ENCODE results near the gene C11orf21. TPM values are rescaled to one million over a fixed set of nuclear protein-coding genes. Genes with fewer than 3 reads are reported as not detected.

The C11orf21 gene
- total and polyA plus RNA-seq, 2 donors (not counting 1 experiment from before 2014, with no cell fraction given): under 0.01 TPM; not detected in 1

GRCh38 chr11:2251138-2251537, 50.6 kb downstream of the C11orf21 start:
- TF ChIP-seq CTCF (conservative IDR thresholded peaks at IDR 0.05 in 1 of 2, IDR thresholded peaks at IDR 0.05 in 1 of 2; ENCODE audit: low read depth in 1 of 2, low read length in 2 of 2) (no peak), EZH2 (IDR thresholded peaks at IDR 0.05; ENCODE audit: low read length, missing control alignments) (no peak)
- no peak for DNase-seq (ENCODE audit: low read depth in 2 of 2)
- Histone ChIP-seq H3K79me2 (ENCODE audit: control insufficient read depth, insufficient read depth, low read length) (no peaks in the 10 kb centered on the region), H3K4me1 (ENCODE audit: control insufficient read depth, extremely low read depth, insufficient read depth, low read length) (no peaks in the 10 kb centered on the region), H3K9ac (ENCODE audit: insufficient read depth, low read length) (no peak overlapping the region), H3K27me3 (ENCODE audit: control insufficient read depth, insufficient read depth, low read length) (no peaks in the 10 kb centered on the region), H3K9me3 (ENCODE audit: control insufficient read depth, insufficient read depth, low read depth, low read length) (no peaks in the 10 kb centered on the region), H3K4me3 (replicated peaks in 1 of 4; ENCODE audit: control extremely low read depth in 1 of 4, insufficient read depth in 1 of 4, low read depth in 3 of 4, low read length in 4 of 4) (no peak overlapping the region), H2AFZ (ENCODE audit: low read length) (no peak overlapping the region), H3K4me2 (ENCODE audit: extremely low read depth, insufficient read depth, low read length) (no peak overlapping the region), H4K20me1 (ENCODE audit: control insufficient read depth, extremely low read depth, insufficient read depth, low read length) (no peaks in the 10 kb centered on the region), H3K27ac (ENCODE audit: insufficient read depth, low read length) (no peak overlapping the region), H3K36me3 (ENCODE audit: control insufficient read depth, insufficient read depth, low read length) (no peaks in the 10 kb centered on the region)

GRCh38 chr11:2250485-2250884, 51.2 kb downstream of the C11orf21 start:
- Histone ChIP-seq H3K79me2 (ENCODE audit: control insufficient read depth, insufficient read depth, low read length) (no peaks in the 10 kb centered on the region), H3K4me2 (ENCODE audit: extremely low read depth, insufficient read depth, low read length) (no peak overlapping the region), H2AFZ (ENCODE audit: low read length) (no peak overlapping the region), H4K20me1 (ENCODE audit: control insufficient read depth, extremely low read depth, insufficient read depth, low read length) (no peaks in the 10 kb centered on the region), H3K4me1 (ENCODE audit: control insufficient read depth, extremely low read depth, insufficient read depth, low read length) (no peaks in the 10 kb centered on the region), H3K27ac (ENCODE audit: insufficient read depth, low read length) (no peak overlapping the region), H3K4me3 (replicated peaks in 1 of 4; ENCODE audit: control extremely low read depth in 1 of 4, insufficient read depth in 1 of 4, low read depth in 3 of 4, low read length in 4 of 4) (no peak overlapping the region), H3K9me3 (ENCODE audit: control insufficient read depth, insufficient read depth, low read depth, low read length) (no peaks in the 10 kb centered on the region), H3K36me3 (ENCODE audit: control insufficient read depth, insufficient read depth, low read length) (no peaks in the 10 kb centered on the region), H3K9ac (ENCODE audit: insufficient read depth, low read length) (no peak overlapping the region), H3K27me3 (ENCODE audit: control insufficient read depth, insufficient read depth, low read length) (no peaks in the 10 kb centered on the region)
- TF ChIP-seq CTCF (conservative IDR thresholded peaks at IDR 0.05 in 1 of 2, IDR thresholded peaks at IDR 0.05 in 1 of 2; ENCODE audit: low read depth in 1 of 2, low read length in 2 of 2) (no peak), EZH2 (IDR thresholded peaks at IDR 0.05; ENCODE audit: low read length, missing control alignments) (no peak)
- DNase-seq (ENCODE audit: low read depth in 2 of 2): no peak

GRCh38 chr11:2250041-2250440, 51.7 kb downstream of the C11orf21 start:
- no peak overlapping the region for H3K4me3 ChIP-seq (replicated peaks in 1 of 4; ENCODE audit: control extremely low read depth in 1 of 4, insufficient read depth in 1 of 4, low read depth in 3 of 4, low read length in 4 of 4)
- H3K27ac ChIP-seq (ENCODE audit: insufficient read depth, low read length): no peak overlapping the region
- no peaks in the 10 kb centered on the region for H3K9me3 ChIP-seq (ENCODE audit: control insufficient read depth, insufficient read depth, low read depth, low read length)
- H3K9ac ChIP-seq (ENCODE audit: insufficient read depth, low read length): no peak overlapping the region
- no peak for TF ChIP-seq CTCF (conservative IDR thresholded peaks at IDR 0.05 in 1 of 2, IDR thresholded peaks at IDR 0.05 in 1 of 2; ENCODE audit: low read depth in 1 of 2, low read length in 2 of 2)
- TF ChIP-seq EZH2 (IDR thresholded peaks at IDR 0.05; ENCODE audit: low read length, missing control alignments): no peak
- no peaks in the 10 kb centered on the region for H3K36me3 ChIP-seq (ENCODE audit: control insufficient read depth, insufficient read depth, low read length)
- DNase-seq (ENCODE audit: low read depth in 2 of 2): no peak
- H4K20me1 ChIP-seq (ENCODE audit: control insufficient read depth, extremely low read depth, insufficient read depth, low read length): no peaks in the 10 kb centered on the region
- no peaks in the 10 kb centered on the region for H3K27me3 ChIP-seq (ENCODE audit: control insufficient read depth, insufficient read depth, low read length)
- no peaks in the 10 kb centered on the region for H3K79me2 ChIP-seq (ENCODE audit: control insufficient read depth, insufficient read depth, low read length)
- H2AFZ ChIP-seq (ENCODE audit: low read length): no peak overlapping the region
- H3K4me1 ChIP-seq (ENCODE audit: control insufficient read depth, extremely low read depth, insufficient read depth, low read length): no peaks in the 10 kb centered on the region
- no peak overlapping the region for H3K4me2 ChIP-seq (ENCODE audit: extremely low read depth, insufficient read depth, low read length)
